Smooth muscle cell (in vitro differentiated cells): Measurements from ENCODE around the gene JUN. TPM values are rescaled to one million over a fixed set of nuclear protein-coding genes. Genes with fewer than 3 reads are reported as not detected.

ENCODE experiments used
- DNase-seq: peaks from one replicate; lab custom pipeline; 2025; ENCODE audit not compliant: unreplicated experiment; lab: John Stamatoyannopoulos, UW
- H2AFZ ChIP-seq: fragments of 200-600 bp; sonication (generic); 2 replicates; pipeline ENCODE4 v1.6.0; 2016; ENCODE audit warnings: antibody characterized with exemption, low read depth, mild to moderate bottlenecking
- H3F3A ChIP-seq: fragments of 200-600 bp; sonication (generic); 2 replicates; pipeline ENCODE4 v1.6.0; 2017; ENCODE audit warnings: antibody characterized with exemption, low read depth
- H3K27ac ChIP-seq: fragments of 200-600 bp; sonication (generic); 2 replicates; pipeline ENCODE4 v1.5.1; 2016; ENCODE audit warnings: low read depth, mild to moderate bottlenecking
- H3K27me3 ChIP-seq: fragments of 200-600 bp; sonication (generic); 2 replicates; pipeline ENCODE4 v1.6.1; 2016; ENCODE audit warnings: low read depth, mild to moderate bottlenecking
- H3K36me3 ChIP-seq: fragments of 200-600 bp; sonication (generic); 2 replicates; pipeline ENCODE4 v1.5.1; 2016; ENCODE audit warnings: low read depth
- H3K4me1 ChIP-seq: fragments of 200-600 bp; sonication (generic); 2 replicates; pipeline ENCODE4 v1.5.1; 2016; ENCODE audit warnings: low read depth
- H3K4me2 ChIP-seq: fragments of 200-600 bp; sonication (generic); 2 replicates; pipeline ENCODE4 v1.6.0; 2016; ENCODE audit warnings: mild to moderate bottlenecking
- H3K4me3 ChIP-seq: fragments of 200-600 bp; sonication (generic); 2 replicates; pipeline ENCODE4 v1.5.1; 2016; ENCODE audit warnings: mild to moderate bottlenecking
- H3K79me2 ChIP-seq: fragments of 200-600 bp; sonication (generic); 2 replicates; pipeline ENCODE4 v1.6.0; 2016; ENCODE audit warnings: low read depth, mild to moderate bottlenecking
- H3K9ac ChIP-seq: fragments of 200-600 bp; sonication (generic); 2 replicates; pipeline ENCODE4 v1.6.0; 2016; ENCODE audit warnings: low read depth
- H3K9me3 ChIP-seq: fragments of 200-600 bp; sonication (generic); replicated peaks from 2 replicates; pipeline ENCODE4 v1.5.1; 2016; ENCODE audit warnings: low read depth
- H4K20me1 ChIP-seq: fragments of 200-600 bp; sonication (generic); 2 replicates; pipeline ENCODE4 v1.6.0; 2016; ENCODE audit warnings: low read depth
- CTCF ChIP-seq: fragments of 200-600 bp; sonication (generic); IDR thresholded peaks from 2 replicates; pipeline ENCODE4 v1.5.1; 2017; ENCODE audit warnings: borderline replicate concordance, mild to moderate bottlenecking, antibody characterized with exemption; ENCODE audit not compliant: insufficient read depth, poor library complexity, severe bottlenecking
- WGBS: methylation state at CpG from one replicate; pipeline ENCODE4 v1.1.7; 2016; ENCODE audit warnings: low lambda C conversion rate; 5-methylcytosine and 5-hydroxymethylcytosine counted together
- polyA plus RNA-seq: library from polyadenylated mRNA; unstranded; fragments of >200 nt; fragmentation: Nextera tagmentation; extraction: Ambion mirVana; gene quantifications from 2 replicates; pipeline ENCODE4 v1.2.1, GENCODE V29; 2016
- total RNA-seq: library from RNA; depleted of rRNA; stranded (reverse); fragments of >200 nt; gene quantifications from 2 replicates; pipeline ENCODE4 v1.2.3, GENCODE V29; 2014

Gene JUN
- total and polyA plus RNA-seq, 2 experiments from 2014 or later: 200 to 286 TPM

DNA sequence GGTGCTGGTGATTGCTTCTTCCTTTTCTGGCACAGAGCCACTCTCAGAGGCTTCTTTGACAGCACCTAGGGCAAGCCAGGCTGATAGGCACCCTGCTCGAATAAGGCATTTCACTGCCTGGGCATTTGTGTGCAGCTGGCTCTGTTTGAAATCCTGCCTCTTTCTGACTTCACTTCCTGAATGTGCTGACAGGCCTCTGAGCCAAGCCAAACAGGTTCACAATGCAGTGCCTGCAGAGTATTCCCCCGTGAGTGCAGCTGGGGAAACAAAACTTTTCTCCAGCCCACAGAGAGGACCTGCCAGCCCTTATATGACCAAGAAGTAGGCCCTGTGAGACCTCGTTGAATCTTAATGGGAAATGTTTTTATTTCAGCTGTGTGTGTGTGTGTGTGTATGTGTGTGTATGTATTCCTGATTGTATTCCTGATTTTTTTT lies 10.4 kb downstream of the JUN start:
- Histone ChIP-seq H3K36me3 (no peaks in the 10 kb centered on the region), H3K4me3 (no peak overlapping the region), H3K4me2 (no peak overlapping the region), H3K9ac (no peak overlapping the region), H2AFZ (no peak overlapping the region), H3K79me2 (no peaks in the 10 kb centered on the region), H3K4me1 (no peaks in the 10 kb centered on the region), H3K27ac (no peak overlapping the region), H3K9me3 (no peaks in the 10 kb centered on the region), H3K27me3 (no peaks in the 10 kb centered on the region), H4K20me1 (no peaks in the 10 kb centered on the region), H3F3A (no peaks in the 10 kb centered on the region)
- WGBS: 62% methylated on average over 3 of the region's 3 CpGs
- no peak for DNase-seq
- TF ChIP-seq CTCF: no peak

DNA sequence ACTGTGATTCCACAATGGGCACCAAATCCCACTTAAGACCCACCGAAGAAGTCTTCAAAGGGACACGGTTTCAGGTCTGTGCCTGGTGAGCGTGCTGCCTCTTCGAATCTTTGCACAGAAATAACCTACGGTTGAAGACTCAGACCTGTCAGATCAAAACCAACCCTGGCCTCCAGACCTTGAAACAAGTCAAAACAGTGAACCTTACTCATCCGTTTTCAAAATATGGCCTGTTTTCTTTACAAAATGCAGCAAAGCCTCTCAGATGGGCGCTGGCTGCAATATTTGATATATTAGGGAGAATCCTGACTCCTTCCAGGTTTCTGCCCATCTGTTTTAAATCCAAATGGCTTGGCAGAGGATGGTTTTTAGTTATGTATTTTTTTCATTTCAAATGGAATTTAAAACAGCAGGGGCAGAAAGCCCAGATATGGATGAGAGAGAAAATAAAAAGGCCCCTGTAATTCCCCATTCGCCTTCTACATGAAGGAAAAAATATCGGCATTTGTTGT lies 14.0 kb downstream of the JUN start:
- WGBS: 83% methylated on average over 9 of the region's 9 CpGs
- Histone ChIP-seq H2AFZ (no peak overlapping the region), H3K4me2 (no peak overlapping the region), H3K9me3 (no peaks in the 10 kb centered on the region), H3K27ac (no peak overlapping the region), H3K9ac (no peak overlapping the region), H3K4me1 (no peaks in the 10 kb centered on the region), H3K27me3 (no peaks in the 10 kb centered on the region), H3K36me3 (no peaks in the 10 kb centered on the region), H4K20me1 (no peaks in the 10 kb centered on the region), H3K4me3 (no peak overlapping the region), H3F3A (no peaks in the 10 kb centered on the region), H3K79me2 (no peaks in the 10 kb centered on the region)
- no peak for DNase-seq
- TF ChIP-seq CTCF: no peak

GRCh38 chr1:58768971-58769808 lies 14.7 kb downstream of the JUN start:
- H4K20me1 ChIP-seq: no peaks in the 10 kb centered on the region
- DNase-seq: peak; percentile 40
- H3K9me3 ChIP-seq: no peaks in the 10 kb centered on the region
- no peak overlapping the region for H3K27ac ChIP-seq
- H3K4me1 ChIP-seq: no peaks in the 10 kb centered on the region
- no peaks in the 10 kb centered on the region for H3K27me3 ChIP-seq
- H3K36me3 ChIP-seq: no peaks in the 10 kb centered on the region
- TF ChIP-seq CTCF: peak; percentile 86
- no peaks in the 10 kb centered on the region for H3F3A ChIP-seq
- no peaks in the 10 kb centered on the region for H3K79me2 ChIP-seq
- no peak overlapping the region for H2AFZ ChIP-seq
- WGBS: 42% methylated on average over 22 of the region's 22 CpGs
- no peak overlapping the region for H3K4me2 ChIP-seq
- no peak overlapping the region for H3K9ac ChIP-seq
- no peak overlapping the region for H3K4me3 ChIP-seq
